Erythroblast (primary cell): ENCODE results near the gene BBS2.

Experiments used
- DNase-seq, 2 experiments: peaks; one replicate each; lab custom pipeline; 2025; lab: John Stamatoyannopoulos, UW
- GATA1 ChIP-seq: IDR thresholded peaks from 2 replicates; pipeline ENCODE4 v1.6.1; 2011; ENCODE audit warnings: low read depth, mild to moderate bottlenecking, control low read depth, low read length, moderate library complexity
- POLR2A ChIP-seq: IDR thresholded peaks from 2 replicates; pipeline ENCODE4 v1.6.1; 2011; ENCODE audit warnings: mild to moderate bottlenecking, low read length

Gene BBS2

DNA sequence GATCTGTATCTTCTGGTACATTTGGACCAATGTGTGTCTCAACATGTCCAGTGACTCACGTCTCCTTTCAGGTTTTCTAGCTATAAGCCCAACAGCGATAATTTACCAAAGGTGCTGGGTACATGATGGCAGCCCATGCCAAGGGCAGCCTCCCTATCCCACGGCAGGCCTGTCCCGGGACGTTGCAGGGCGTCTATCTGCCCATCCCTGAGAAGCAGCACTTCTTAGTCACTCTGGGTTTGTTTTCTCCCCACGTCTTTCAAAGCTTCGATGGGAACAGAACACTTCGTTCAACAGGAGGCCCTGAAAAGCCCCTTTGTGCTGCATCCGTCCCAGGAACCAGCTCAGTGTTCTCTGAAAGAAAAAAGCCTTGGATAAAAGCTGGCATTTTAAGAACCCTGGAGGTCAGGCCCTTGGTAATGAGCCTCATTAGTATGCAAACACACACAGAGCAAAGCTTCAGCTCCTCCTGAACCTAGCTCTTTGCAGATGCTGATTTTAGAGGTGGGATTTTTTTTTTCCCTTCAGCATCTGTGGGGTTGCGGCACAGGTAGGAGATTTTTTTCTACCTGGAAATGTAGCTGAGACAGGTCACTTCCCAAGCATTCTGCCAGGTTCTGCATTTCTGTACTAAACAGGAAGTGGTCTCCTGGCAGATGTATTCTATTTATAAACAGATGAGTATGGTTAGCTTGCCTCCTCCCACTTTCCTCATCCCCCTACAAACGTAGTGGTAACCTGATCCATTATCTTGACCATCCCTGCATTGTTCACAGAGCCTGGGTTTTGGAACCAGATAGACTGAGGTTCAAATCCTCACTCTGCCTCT is 27.5 kb upstream of the BBS2 start:
- no peak for DNase-seq
- TF ChIP-seq GATA1 (no peak), POLR2A (no peak)

DNA sequence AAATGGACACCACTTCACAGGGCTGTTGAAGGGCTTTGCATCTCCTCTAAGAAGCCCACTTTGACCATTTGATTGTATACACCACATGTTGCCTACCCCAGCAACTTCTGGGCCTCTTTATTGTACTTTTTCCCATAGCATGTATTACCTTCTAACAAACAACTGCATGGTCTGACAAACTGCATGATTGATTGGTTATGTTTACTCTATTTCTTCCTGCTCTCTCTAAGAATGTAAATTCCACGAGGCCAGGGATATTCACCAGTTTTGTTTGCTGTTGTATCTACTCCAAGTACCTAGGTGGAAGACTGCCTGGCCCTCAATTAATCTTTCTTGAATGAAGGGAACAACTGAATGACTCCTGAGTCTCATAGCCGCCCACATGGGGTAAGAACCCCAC is 22.2 kb upstream of the BBS2 start:
- DNase-seq = no peak
- no peak for TF ChIP-seq GATA1
- no peak for TF ChIP-seq POLR2A

DNA sequence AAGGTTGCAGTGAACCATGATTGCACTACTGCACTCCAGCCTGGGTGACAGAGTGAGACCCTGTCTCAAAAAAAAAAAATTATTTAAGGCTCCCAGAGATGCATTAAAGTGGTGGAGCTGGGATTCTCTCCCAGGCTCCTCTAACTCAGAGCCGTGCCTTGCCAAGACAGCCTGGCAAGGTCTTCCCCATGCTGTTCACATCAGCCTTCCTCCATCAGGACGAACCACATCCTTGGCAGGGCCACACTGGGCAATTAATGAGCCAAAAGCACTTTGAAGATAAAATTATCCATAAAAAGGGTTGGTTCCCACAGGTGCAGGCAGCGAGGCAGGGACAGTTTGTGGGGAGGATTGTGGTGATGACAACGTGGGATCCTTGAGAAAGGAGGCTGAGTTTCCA is 19.8 kb upstream of the BBS2 start:
- TF ChIP-seq POLR2A (no peak), GATA1 (no peak)
- no peak for DNase-seq

DNA sequence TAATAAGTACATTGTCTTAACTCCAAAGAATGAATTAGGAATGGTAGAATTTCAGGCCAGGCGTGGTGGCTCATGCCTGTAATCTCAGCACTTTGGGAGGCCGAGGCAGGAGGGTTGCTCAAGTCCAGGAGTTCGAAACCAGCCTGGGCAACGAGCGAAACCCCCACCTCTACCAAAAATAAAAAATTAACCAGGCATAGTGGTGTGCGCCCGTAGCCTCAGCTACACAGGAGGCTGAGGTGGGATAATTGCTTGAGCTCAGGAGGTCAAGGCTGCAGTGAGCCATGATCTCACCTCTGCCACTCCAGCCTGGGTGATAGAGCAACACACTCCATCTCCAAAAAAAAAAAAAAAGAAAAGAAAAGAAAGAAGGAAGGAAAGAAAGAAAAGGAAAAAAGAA is 18.5 kb upstream of the BBS2 start:
- DNase-seq = no peak
- TF ChIP-seq POLR2A (no peak), GATA1 (no peak)

DNA sequence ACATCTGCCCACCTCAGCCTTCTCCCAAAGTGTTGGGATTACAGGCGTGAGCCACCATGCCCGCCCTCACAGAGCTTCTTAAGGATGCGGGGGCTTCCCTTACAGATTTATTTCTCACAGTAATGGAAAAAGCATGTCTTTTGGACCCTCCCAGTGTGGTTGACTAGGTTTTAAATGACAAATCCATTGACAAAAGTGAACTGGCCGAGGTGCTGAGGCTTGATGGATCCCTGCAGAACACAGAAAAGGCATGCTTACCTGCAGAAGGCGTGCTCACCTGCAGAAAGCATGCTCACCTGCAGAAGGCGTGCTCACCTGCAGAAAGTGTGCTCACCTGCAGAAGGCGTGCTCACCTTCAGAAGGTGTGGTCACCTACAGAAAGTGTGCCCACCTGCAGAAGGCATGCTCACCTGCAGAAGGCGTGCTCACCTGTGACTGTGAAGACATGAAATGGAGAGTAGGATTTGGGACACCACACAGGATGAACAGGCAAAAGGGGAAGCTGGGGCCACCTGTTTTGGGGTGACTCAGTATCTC is 15.1 kb upstream of the BBS2 start:
- TF ChIP-seq POLR2A = no peak
- TF ChIP-seq GATA1 = no peak
- no peak for DNase-seq

DNA sequence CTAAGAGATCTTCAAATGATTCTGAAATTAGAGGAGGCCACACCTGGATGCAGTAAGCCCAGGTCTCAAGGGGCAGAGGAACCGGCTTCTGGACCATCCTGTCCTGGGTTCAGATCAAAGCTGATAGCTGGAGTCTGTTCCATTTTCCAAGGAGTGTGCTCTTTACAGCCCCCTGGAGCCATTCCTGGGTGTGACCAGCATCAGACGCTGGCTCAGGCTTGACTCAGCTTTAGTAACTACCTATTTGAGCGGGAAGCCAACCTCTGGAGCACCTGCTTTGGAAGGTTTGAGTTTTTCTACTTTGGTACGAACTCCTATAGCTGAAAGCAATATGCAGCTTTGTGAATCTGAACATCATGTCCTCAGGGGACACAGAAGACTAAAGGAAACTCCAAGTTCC is 12.9 kb upstream of the BBS2 start:
- no peak for DNase-seq
- TF ChIP-seq GATA1 = no peak
- no peak for TF ChIP-seq POLR2A

DNA sequence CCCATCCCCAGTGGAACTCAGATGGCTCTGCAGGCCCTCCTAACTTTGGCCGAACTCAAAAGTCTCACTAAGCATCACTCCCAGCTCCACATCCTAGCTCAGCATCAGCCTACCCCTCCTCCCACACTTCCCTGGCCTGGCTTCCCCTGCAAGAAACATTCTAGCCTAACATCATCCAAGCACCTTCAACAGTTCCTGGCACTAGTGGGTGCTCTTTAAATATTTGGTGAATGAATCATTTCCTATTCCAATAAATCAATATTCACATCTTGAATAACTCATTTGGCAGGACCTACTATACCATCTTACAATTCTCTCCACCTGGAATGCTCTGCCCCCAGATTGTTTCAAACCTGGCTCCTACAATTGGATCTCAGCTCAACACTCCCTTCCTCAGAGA is 11.0 kb upstream of the BBS2 start:
- TF ChIP-seq POLR2A (no peak), GATA1 (no peak)
- no peak for DNase-seq

DNA sequence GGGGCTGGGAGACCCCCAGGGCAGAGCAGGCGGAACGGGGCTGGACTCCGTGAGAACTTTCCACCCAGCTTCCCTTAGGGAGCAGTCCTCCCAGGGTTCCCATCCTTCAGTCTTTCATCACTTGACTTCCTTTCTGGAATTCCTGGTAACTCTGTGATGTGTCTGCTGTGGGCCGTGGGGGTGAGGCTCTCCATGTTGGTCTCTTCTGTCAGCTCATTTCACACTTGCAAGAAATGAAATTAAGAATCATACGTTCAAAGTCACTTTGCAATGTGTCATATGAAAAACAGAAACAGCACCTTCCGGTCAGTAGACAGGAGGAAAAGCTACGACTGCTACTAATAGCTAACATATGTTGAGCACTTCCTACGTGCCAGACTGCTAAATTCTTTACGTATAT is 5.4 kb upstream of the BBS2 start:
- TF ChIP-seq GATA1 = no peak
- no peak for TF ChIP-seq POLR2A
- no peak for DNase-seq

DNA sequence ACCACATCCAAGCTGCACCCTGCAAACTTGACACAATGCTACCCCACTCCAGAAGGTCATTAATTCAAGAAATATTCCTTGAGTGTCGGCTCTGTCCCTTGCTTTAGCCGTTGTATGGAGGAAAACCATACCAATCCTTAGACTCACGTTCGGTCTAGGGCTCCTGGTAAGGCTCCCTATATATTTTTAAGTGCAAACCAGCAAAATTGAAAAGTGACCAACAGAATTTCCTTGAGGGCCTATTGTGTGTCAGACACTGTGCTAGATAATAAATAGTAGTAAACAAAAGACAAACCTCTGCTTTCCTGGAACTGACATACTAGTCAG is 390 bp upstream of the BBS2 start:
- no peak for TF ChIP-seq POLR2A
- no peak for TF ChIP-seq GATA1
- no peak for DNase-seq

DNA sequence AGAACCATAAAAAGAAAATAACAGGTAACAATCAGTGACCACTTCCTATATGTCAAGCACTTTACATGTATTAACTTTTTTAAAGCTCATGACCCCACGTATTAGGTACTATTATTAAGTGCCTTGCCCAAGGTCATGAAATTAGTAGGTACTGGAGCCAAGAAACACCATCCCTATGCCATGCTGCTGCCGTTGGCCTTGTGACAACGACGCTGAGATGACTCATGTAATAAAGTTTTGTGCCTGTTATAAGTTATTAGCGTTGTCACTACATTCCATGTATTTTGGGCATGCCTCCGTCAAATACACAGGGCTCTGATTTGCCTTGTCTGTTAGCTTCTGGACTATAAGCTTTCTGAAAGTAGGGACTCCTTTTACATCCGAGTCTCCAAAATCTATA is 1.4 kb downstream of the BBS2 start:
- DNase-seq = no peak
- TF ChIP-seq POLR2A (no peak), GATA1 (no peak)

DNA sequence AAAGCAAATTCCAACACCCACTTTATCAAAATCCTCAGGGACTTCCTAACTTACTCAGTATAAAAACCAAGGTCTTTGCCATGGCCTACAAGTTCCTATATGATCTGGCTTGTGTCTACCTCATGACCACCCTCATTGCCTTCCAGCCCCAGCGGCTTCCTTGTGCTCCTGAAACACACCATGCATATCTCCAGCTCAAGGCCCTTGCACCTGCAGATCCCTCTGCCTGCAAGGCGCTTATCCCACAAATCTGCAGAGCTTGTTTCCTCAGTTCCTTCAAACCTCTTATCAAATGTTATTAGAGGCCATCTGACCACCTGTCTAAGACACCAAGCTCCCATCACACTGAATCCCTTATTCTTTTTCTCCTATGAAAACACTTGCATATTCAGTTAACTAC is 2.6 kb downstream of the BBS2 start:
- DNase-seq = no peak
- TF ChIP-seq GATA1 (no peak), POLR2A (no peak)

DNA sequence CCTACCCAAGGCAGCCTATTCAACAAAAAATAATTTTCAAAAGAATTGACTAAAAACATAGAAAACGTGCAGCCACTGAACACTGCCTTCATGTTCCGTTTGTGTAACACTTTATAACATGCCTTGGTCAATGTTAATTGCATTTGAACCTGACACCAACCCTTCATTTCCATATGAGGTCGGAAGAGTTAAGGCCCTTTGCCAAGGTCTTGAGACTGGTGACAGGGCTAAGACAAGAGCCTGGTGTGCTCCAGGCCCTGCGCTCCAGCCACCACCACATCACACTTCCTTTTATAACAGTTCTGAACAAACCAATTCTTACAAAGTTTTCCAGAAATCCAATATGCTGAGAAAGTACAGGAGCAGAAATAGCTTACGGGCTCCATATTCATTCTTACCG is 4.2 kb downstream of the BBS2 start:
- TF ChIP-seq GATA1 (no peak), POLR2A (no peak)
- DNase-seq = no peak

DNA sequence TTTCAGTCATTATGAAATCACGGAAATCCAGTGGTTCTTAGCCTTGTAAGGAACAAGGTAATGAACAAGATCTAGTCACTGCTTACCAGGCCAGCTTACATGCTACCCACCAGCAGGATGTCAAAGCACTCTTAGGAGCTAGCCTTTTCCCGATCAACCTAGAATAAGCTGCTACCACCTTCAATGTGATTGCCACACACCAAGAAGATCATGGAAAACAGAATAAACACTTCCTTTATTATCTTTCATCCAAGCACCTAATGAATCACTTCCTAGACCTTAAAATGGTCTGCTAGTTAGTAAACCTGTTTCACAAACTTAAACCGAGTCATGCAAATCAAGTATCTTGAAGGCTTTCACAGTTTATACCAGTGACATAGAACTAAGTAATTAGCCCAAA is 5.0 kb downstream of the BBS2 start:
- no peak for DNase-seq
- TF ChIP-seq POLR2A (no peak), GATA1 (no peak)

DNA sequence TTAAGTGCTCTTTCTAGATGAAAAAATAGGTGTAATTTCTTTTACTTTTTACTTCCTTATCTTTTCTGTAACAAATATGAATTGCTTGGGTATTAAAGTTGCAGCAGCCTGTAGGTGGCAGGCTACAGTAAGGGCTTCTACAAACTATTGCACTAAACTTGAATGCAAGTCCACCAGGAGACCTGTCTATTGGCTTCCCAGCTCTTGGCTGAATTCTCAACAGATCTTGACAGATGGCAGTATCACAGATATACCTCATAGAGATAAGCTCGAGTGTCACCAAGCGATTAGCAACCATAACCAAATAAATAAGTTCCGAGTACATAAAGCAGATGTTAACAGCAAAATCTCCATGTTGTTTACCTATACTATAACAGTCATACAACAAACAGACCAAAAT is 5.9 kb downstream of the BBS2 start:
- TF ChIP-seq GATA1 = no peak
- TF ChIP-seq POLR2A = no peak
- peak; percentile 72 to 84 for DNase-seq

DNA sequence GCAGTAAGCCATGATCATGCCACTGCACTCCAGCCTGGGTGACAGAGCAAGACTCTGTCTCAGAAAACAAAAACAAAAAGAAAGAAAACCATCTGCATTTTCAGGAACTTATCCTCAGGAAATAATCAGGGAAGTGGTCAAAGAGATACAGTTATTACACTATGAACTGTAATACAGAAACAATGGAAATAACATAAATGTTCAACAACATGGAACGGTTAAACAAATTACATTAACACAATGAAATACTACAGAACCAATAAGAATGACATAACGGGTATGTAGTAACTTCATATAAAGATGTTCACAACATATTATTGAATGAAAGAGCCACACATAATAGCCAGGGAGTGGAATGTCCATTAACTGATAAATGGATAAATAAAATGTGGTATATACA is 6.7 kb downstream of the BBS2 start:
- TF ChIP-seq GATA1 (no peak), POLR2A (no peak)
- DNase-seq = no peak

DNA sequence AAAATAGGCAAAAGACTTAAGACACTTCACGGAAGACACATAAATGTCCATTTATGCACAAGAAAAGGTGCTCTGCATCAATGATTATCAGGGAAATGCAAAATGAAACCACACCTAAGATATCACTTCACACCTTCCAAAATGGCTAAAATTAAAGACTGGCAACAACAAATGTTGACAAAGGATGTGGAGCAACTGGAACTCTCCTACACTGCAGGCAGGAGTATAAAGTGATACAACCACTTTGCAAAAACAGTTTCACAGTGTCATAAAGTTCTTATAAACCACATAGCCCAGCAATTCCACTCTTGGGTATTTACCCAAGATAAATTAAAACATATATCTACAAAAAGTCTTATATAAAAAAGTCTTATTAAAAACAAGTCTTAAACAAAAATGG is 7.8 kb downstream of the BBS2 start:
- TF ChIP-seq POLR2A = no peak
- TF ChIP-seq GATA1 = no peak
- no peak for DNase-seq
